ENCODE measurements around the gene DHDDS.

Gene DHDDS

GRCh38 chr1:26452459-26453183, 20.5 kb downstream of the DHDDS start:
- ChIA-PET CTCF (no interaction called here), POLR2A (interaction anchor here (1.2 kb wide), 1 partner anchor 21 kb away, joined by 3 read pairs; the partner anchor contains the start of gene DHDDS)
- DNase-seq (ENCODE audit: extremely low spot score) = no peak
- no peak for TF ChIP-seq SUZ12 (IDR thresholded peaks at IDR 0.05)
- no peak for TF ChIP-seq FOXM1 (IDR thresholded peaks at IDR 0.05; ENCODE audit: borderline replicate concordance)
- TF ChIP-seq L3MBTL2 (conservative IDR thresholded peaks at IDR 0.05) = no peak
- TF ChIP-seq FOXA1 (IDR thresholded peaks at IDR 0.05) = no peak
- TF ChIP-seq LEF1 (IDR thresholded peaks at IDR 0.05; ENCODE audit: borderline replicate concordance) = no peak
- no peak for TF ChIP-seq FOXK2 (IDR thresholded peaks at IDR 0.05)
- no peak for TF ChIP-seq HDGF (IDR thresholded peaks at IDR 0.05; ENCODE audit: borderline replicate concordance)
- no peak for TF ChIP-seq TARDBP (IDR thresholded peaks at IDR 0.05)
- no peak for TF ChIP-seq CTBP1 (IDR thresholded peaks at IDR 0.05; ENCODE audit: borderline replicate concordance)
- no peak for TF ChIP-seq ELF4 (IDR thresholded peaks at IDR 0.05)
- TF ChIP-seq ZNF384 (IDR thresholded peaks at IDR 0.05) = no peak
- no peak for TF ChIP-seq PKNOX1 (IDR thresholded peaks at IDR 0.05)
- no peak for TF ChIP-seq BHLHE40 (IDR thresholded peaks at IDR 0.05; ENCODE audit: borderline replicate concordance)
- TF ChIP-seq NFRKB (IDR thresholded peaks at IDR 0.05) = no peak
- TF ChIP-seq ARNT (IDR thresholded peaks at IDR 0.05) = no peak
- no peak for TF ChIP-seq SP1 (IDR thresholded peaks at IDR 0.05)

DNA sequence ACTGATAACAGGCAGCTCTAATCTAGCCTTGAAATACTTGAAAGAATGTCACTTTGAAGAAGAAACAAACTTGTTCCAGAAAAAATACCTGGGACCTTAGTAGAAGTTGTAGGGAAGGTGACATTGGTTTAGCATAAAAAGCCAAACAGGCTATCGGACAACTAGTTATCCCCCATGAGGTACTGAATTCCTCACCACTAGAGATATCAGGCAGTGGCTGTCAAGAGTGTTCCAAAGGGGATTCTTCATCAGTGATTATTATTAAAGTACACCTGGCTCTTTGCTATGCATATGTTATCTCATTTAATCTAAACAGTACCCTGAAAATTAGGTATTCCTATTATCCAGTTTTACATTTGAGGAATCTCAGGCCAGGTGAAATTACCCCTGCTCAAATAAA, 27.0 kb downstream of the DHDDS start:
- ChIA-PET CTCF (interaction anchor here (0.6 kb wide), 1 partner anchor 64 kb away, joined by 4 read pairs; no protein-coding TSS in a partner anchor), POLR2A (interaction anchor here (1.7 kb wide), 1 partner anchor 27 kb away, joined by 9 read pairs; the partner anchor contains the start of gene DHDDS)
- no peak for DNase-seq (ENCODE audit: extremely low spot score)
- TF ChIP-seq ZNF384 (IDR thresholded peaks at IDR 0.05) = no peak
- no peak for TF ChIP-seq ARNT (IDR thresholded peaks at IDR 0.05)
- TF ChIP-seq SUZ12 (IDR thresholded peaks at IDR 0.05) = no peak
- no peak for TF ChIP-seq NFRKB (IDR thresholded peaks at IDR 0.05)
- no peak for TF ChIP-seq SP1 (IDR thresholded peaks at IDR 0.05)
- TF ChIP-seq FOXA1 (IDR thresholded peaks at IDR 0.05) = no peak
- TF ChIP-seq ELF4 (IDR thresholded peaks at IDR 0.05) = no peak
- TF ChIP-seq FOXM1 (IDR thresholded peaks at IDR 0.05; ENCODE audit: borderline replicate concordance) = no peak
- TF ChIP-seq HDGF (IDR thresholded peaks at IDR 0.05; ENCODE audit: borderline replicate concordance) = no peak
- TF ChIP-seq CTBP1 (IDR thresholded peaks at IDR 0.05; ENCODE audit: borderline replicate concordance) = no peak
- no peak for TF ChIP-seq PKNOX1 (IDR thresholded peaks at IDR 0.05)

DNA sequence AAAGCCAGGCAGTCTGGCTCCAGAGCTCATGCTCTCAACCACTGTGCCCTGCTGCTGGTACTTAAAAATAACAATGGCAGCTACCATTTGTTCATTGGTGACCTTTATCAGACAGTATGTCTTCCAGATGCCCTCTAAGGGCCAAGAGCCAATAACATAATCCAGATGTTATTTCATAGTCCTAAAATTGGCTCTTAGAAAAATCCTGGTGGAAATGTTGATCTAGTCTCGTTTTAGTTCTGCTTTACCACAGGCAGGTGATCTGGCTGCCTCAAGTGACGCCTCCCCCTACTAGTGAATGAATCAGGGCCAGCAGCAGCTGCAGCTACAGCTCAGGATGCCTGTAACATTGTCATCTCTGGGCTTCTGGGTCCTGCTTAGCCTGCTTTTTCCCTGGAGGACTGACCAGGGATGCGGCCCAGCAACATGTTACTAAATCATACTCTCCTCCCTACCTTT, 27.5 kb downstream of the DHDDS start:
- CTCF ChIA-PET = interaction anchor here (0.6 kb wide), 1 partner anchor 64 kb away, joined by 4 read pairs; no protein-coding TSS in a partner anchor
- TF ChIP-seq FOXK2 (IDR thresholded peaks at IDR 0.05) = no peak
- DNase-seq (ENCODE audit: extremely low spot score) = no peak
- POLR2A ChIA-PET = interaction anchor here (1.4 to 1.7 kb wide), 2 partner anchors 27 to 41 kb away, joined by 3 to 9 read pairs; partner anchors contain the start of gene DHDDS

DNA sequence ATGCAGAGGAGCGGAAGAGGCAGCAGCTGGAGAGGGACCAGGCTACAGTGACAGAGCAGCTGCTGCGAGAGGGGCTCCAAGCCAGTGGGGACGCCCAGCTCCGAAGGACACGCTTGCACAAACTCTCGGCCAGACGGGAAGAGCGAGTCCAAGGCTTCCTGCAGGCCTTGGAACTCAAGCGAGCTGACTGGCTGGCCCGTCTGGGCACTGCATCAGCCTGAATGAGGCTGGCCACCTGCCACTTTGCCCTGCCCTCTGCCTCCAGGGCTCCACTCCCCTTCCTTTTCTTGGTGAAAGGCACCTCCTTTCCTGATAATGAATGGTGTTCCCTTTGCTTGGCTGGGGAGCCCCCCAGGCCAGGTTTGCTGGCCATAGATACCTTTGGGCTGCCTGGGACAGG, 36.8 kb downstream of the DHDDS start:
- ChIA-PET POLR2A (interaction anchor here (4.2 to 4.7 kb wide), 2 partner anchors 32 to 37 kb away, joined by 27 to 28 read pairs; partner anchors contain the start of gene DHDDS), CTCF (no interaction called here)
- no peak for DNase-seq (ENCODE audit: extremely low spot score)
- TF ChIP-seq SUZ12 (IDR thresholded peaks at IDR 0.05) (no peak), TARDBP (IDR thresholded peaks at IDR 0.05) (no peak), ZNF384 (IDR thresholded peaks at IDR 0.05) (no peak), PKNOX1 (IDR thresholded peaks at IDR 0.05) (no peak), CTBP1 (IDR thresholded peaks at IDR 0.05; ENCODE audit: borderline replicate concordance) (no peak), L3MBTL2 (conservative IDR thresholded peaks at IDR 0.05) (no peak), FOXM1 (IDR thresholded peaks at IDR 0.05; ENCODE audit: borderline replicate concordance) (no peak), LEF1 (IDR thresholded peaks at IDR 0.05; ENCODE audit: borderline replicate concordance) (no peak), FOXA1 (IDR thresholded peaks at IDR 0.05) (no peak)

GRCh38 chr1:26469558-26469957, 37.4 kb downstream of the DHDDS start:
- POLR2A ChIA-PET = interaction anchor here (1.0 to 4.7 kb wide), 4 partner anchors 10 to 37 kb away, joined by 3 to 28 read pairs (median 16); partner anchors contain the start of gene DHDDS
- DNase-seq (ENCODE audit: extremely low spot score) = no peak
- TF ChIP-seq L3MBTL2 (conservative IDR thresholded peaks at IDR 0.05) = no peak
- TF ChIP-seq FOXK2 (IDR thresholded peaks at IDR 0.05) = no peak
- no peak for TF ChIP-seq SP1 (IDR thresholded peaks at IDR 0.05)
- CTCF ChIA-PET = interaction anchor here (0.6 to 0.9 kb wide), 2 partner anchors 11 to 341 kb away, joined by 3 to 4 read pairs; no protein-coding TSS in a partner anchor

DNA sequence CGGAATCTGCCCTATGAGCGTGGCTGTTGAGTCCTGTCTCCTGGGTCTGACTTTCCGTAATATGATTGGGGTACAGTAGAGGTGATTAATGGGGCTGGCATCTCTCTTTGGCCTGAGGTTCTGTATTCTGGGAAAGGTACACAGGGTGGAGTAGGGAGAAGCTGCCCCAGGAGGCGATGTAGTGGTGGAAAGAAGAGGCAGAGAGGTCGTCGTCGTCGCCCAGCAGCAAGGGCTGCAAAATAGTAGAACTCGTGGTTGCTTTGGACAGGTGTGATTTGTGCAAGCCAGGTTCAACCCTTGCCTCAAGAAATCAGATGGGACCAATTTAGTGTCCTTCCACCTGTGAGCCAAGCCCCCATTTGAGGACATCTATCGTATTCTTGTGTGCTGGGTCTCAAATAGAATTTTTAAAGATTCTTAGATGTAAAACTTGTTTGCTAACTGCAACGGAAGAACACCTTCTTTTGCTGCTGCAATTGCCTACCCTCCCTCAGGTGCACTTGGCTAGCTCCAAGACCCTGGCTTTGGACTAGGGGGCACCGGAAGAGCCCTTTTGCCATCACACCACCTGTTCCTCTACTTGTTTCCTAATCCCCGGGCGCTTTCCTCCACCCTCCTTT, 38.9 kb downstream of the DHDDS start:
- POLR2A ChIA-PET = interaction anchor here (1.0 to 4.7 kb wide), 5 partner anchors 10 to 51 kb away, joined by 3 to 28 read pairs (median 4); partner anchors contain the start of gene DHDDS
- DNase-seq (ENCODE audit: extremely low spot score) = no peak
- TF ChIP-seq L3MBTL2 (conservative IDR thresholded peaks at IDR 0.05) (peak; percentile 36; the same call in 1 of the 2 replicates), ARNT (IDR thresholded peaks at IDR 0.05) (no peak), ZNF384 (IDR thresholded peaks at IDR 0.05) (no peak), SP1 (IDR thresholded peaks at IDR 0.05) (no peak), TARDBP (IDR thresholded peaks at IDR 0.05) (no peak), NFRKB (IDR thresholded peaks at IDR 0.05) (no peak)
- CTCF ChIA-PET = interaction anchor here (0.7 to 1.4 kb wide), 4 partner anchors 40 to 149 kb away, joined by 3 to 5 read pairs (median 3); no protein-coding TSS in a partner anchor

All from HEK293T (cell line).